Measurements from ENCODE around the gene INCENP.

- TF ChIP-seq RAD21 (conservative IDR thresholded peaks at IDR 0.05 in 1 of 2, IDR thresholded peaks at IDR 0.05 in 1 of 2) (no peak), ZFP36 (IDR thresholded peaks at IDR 0.05; ENCODE audit: borderline replicate concordance, partially characterized antibody) (no peak), CTCF (IDR thresholded peaks at IDR 0.05) (no peak), HOXA7 (CRISPR knock-in tag; IDR thresholded peaks at IDR 0.05) (no peak), MYC (IDR thresholded peaks at IDR 0.05; ENCODE audit: borderline replicate concordance, low read length) (no peak), NPAS2 (CRISPR knock-in tag; IDR thresholded peaks at IDR 0.05; ENCODE audit: borderline replicate concordance) (no peak), POLR2A (IDR thresholded peaks at IDR 0.05; ENCODE audit: low read length) (no peak), CHD2 (IDR thresholded peaks at IDR 0.05; ENCODE audit: low read length, partially characterized antibody) (no peak)
Measured at GRCh38 chr11:62179995-62180394, 56.2 kb downstream of the INCENP start.
